Naive thymus-derived CD4-positive, alpha-beta T cell (primary cell): ENCODE results near the gene S100A9. TPM values are rescaled to one million over a fixed set of nuclear protein-coding genes. Genes with fewer than 3 reads are reported as not detected.

Experiments used
- ATAC-seq: fragments of 150-1000 bp; cut with Tn5 transposase; 2 replicates; pipeline ENCODE4 v1.10.0; 2021; ENCODE audit warnings: mild to moderate bottlenecking, moderate library complexity
- CTCF ChIA-PET: fragments of 350-600 bp; sonication (Branson Sonifier 250); formaldehyde crosslinking; loops from one replicate; lab custom pipeline; 2021; ENCODE audit warnings: antibody characterized with exemption; lab: Charles Lee
- POLR2A ChIA-PET: fragments of 350-600 bp; sonication (Branson Sonifier 250); formaldehyde crosslinking; loops from one replicate; lab custom pipeline; 2021; ENCODE audit warnings: antibody characterized with exemption, inconsistent platforms; lab: Charles Lee
- DNase-seq, 9 donors: peaks; one replicate each; pipeline versions ENCODE4 v3.0.0 to v3.0.0-alpha.2; 2020 to 2022; ENCODE audit warnings: mixed read lengths in 1 of 9
- H3K27ac ChIP-seq: one replicate; pipeline ENCODE4 v1.7.0; 2013; ENCODE audit warnings: mild to moderate bottlenecking, low read depth, low read length, moderate library complexity
- H3K27me3 ChIP-seq, 2 donors: one replicate each; pipeline ENCODE4 v1.7.0; 2013; ENCODE audit warnings: low read length in 2 of 2, mild to moderate bottlenecking in 2 of 2, moderate library complexity in 2 of 2; ENCODE audit not compliant: control insufficient read depth in 2 of 2, insufficient read depth in 2 of 2
- H3K36me3 ChIP-seq, 3 experiments: 1 replicate in 2 of 3; 2 replicates in 1 of 3; pipeline ENCODE4 v1.7.0; 2013; ENCODE audit warnings: low read length in 3 of 3, mild to moderate bottlenecking in 3 of 3, moderate library complexity in 1 of 3; ENCODE audit not compliant: insufficient read depth in 3 of 3, control insufficient read depth in 2 of 3
- H3K4me1 ChIP-seq, 2 donors: one replicate each; pipeline ENCODE4 v1.7.0; 2013; ENCODE audit warnings: low read length in 2 of 2, mild to moderate bottlenecking in 2 of 2, moderate library complexity in 1 of 2; ENCODE audit not compliant: control insufficient read depth in 2 of 2, insufficient read depth in 2 of 2
- H3K4me3 ChIP-seq: 2 replicates; pipeline ENCODE4 v1.7.0; 2013; ENCODE audit warnings: mild to moderate bottlenecking, low read length
- H3K9me3 ChIP-seq, 3 experiments: 1 replicate in 2 of 3; 2 replicates in 1 of 3; pipeline ENCODE4 v1.7.0; 2013; ENCODE audit warnings: low read length in 3 of 3; ENCODE audit not compliant: control insufficient read depth in 2 of 3
- H3K27ac Mint-ChIP-seq, 9 donors: one replicate each; pipeline ENCODE4 v1.8.0; 2020 to 2022; ENCODE audit warnings: mixed read lengths in 9 of 9, mild to moderate bottlenecking in 8 of 9, moderate library complexity in 5 of 9, inconsistent platforms in 2 of 9
- H3K27me3 Mint-ChIP-seq, 5 donors: one replicate each; pipeline ENCODE4 v1.8.0; 2021 to 2022; ENCODE audit warnings: mixed read lengths in 5 of 5, mild to moderate bottlenecking in 1 of 5
- H3K36me3 Mint-ChIP-seq, 5 donors: one replicate each; pipeline ENCODE4 v1.8.0; 2020 to 2022; ENCODE audit warnings: mixed read lengths in 5 of 5, mild to moderate bottlenecking in 3 of 5, inconsistent platforms in 1 of 5
- H3K4me1 Mint-ChIP-seq, 7 donors: one replicate each; pipeline ENCODE4 v1.8.0; 2020 to 2022; ENCODE audit warnings: mixed read lengths in 7 of 7, mild to moderate bottlenecking in 3 of 7, inconsistent platforms in 1 of 7
- H3K4me3 Mint-ChIP-seq, 10 donors: one replicate each; pipeline ENCODE4 v1.8.0; 2020 to 2022; ENCODE audit warnings: mild to moderate bottlenecking in 10 of 10, mixed read lengths in 10 of 10, moderate library complexity in 6 of 10, inconsistent platforms in 2 of 10
- H3K9me3 Mint-ChIP-seq, 11 donors: one replicate each; pipeline ENCODE4 v1.8.0; 2020 to 2022; ENCODE audit warnings: mixed read lengths in 11 of 11, mild to moderate bottlenecking in 4 of 11, inconsistent platforms in 1 of 11, moderate library complexity in 1 of 11
- intact Hi-C, 2 donors: fragments of 100-400 bp; cut with micrococcal nuclease; formaldehyde crosslinking; loops; one replicate each; pipeline ENCODE4 v1.15.1; 2023
- polyA plus RNA-seq, 2 donors: library from polyadenylated mRNA; unstranded; fragments of 300-500 nt; fragmentation: Illumina TruSeq; gene quantifications; one replicate each; pipeline ENCODE4 v1.2.3, GENCODE V29; 2021
- total RNA-seq, 6 experiments: library from RNA in 5 of 6; stranded (reverse) in 5 of 6; gene quantifications; 1 replicate in 5 of 6; 2 replicates in 1 of 6; pipeline ENCODE4 v1.2.3 and lab custom pipeline; 2021 to 2026

The S100A9 gene
- total and polyA plus RNA-seq, 7 experiments from 2014 or later: 8.3 to 2,269 (median 16.1) TPM; not detected in 1

- intact Hi-C loops: no loop called here
- ChIA-PET POLR2A (no interaction called here), CTCF (interaction anchor here (0.7 kb wide), 1 partner anchor 10 kb away, joined by 4 read pairs; no protein-coding TSS in a partner anchor)
- no peaks in the 10 kb centered on the region for H3K9me3 Mint-ChIP-seq
- Histone ChIP-seq H3K27ac (no peak overlapping the region), H3K9me3 (no peaks in the 10 kb centered on the region), H3K4me1 (no peaks in the 10 kb centered on the region), H3K27me3 (no peaks in the 10 kb centered on the region), H3K4me3 (no peak overlapping the region), H3K36me3 (no peaks in the 10 kb centered on the region)
- peaks cover 0 to 6% (median 0%) of the 10 kb centered on the region in 5 donors for H3K36me3 Mint-ChIP-seq
- H3K4me3 Mint-ChIP-seq: no peak overlapping the region
- H3K4me1 Mint-ChIP-seq: peaks cover 0 to 9% (median 0%) of the 10 kb centered on the region in 7 donors
- DNase-seq (no peak), ATAC-seq (no peak)
- H3K27ac Mint-ChIP-seq: peak overlapping the region in 1 of 9 donors; percentile 89
- H3K27me3 Mint-ChIP-seq: peaks cover 0 to 12% (median 0%) of the 10 kb centered on the region in 5 donors
Measured at GRCh38 chr1:153363641-153364040, 6.0 kb downstream of the S100A9 start.

GRCh38 chr1:153364156-153364555 lies 6.5 kb downstream of the S100A9 start:
- no peak overlapping the region for H3K4me3 Mint-ChIP-seq
- H3K4me1 Mint-ChIP-seq: peaks cover 0 to 11% (median 0%) of the 10 kb centered on the region in 7 donors
- DNase-seq: no peak
- intact Hi-C loops: no loop called here
- H3K27me3 Mint-ChIP-seq: peaks cover 0 to 12% (median 0%) of the 10 kb centered on the region in 5 donors
- H3K27ac ChIP-seq: no peak overlapping the region
- CTCF ChIA-PET: interaction anchor here (0.7 kb wide), 1 partner anchor 11 kb away, joined by 4 read pairs; no protein-coding TSS in a partner anchor
- no peaks in the 10 kb centered on the region for H3K4me1 ChIP-seq
- no peak for ATAC-seq
- no peaks in the 10 kb centered on the region for H3K9me3 Mint-ChIP-seq
- H3K9me3 ChIP-seq: no peaks in the 10 kb centered on the region
- peaks cover 0 to 6% (median 0%) of the 10 kb centered on the region in 5 donors for H3K36me3 Mint-ChIP-seq
- no peaks in the 10 kb centered on the region for H3K36me3 ChIP-seq
- no peak overlapping the region for H3K27ac Mint-ChIP-seq
- no peaks in the 10 kb centered on the region for H3K27me3 ChIP-seq
- no peak overlapping the region for H3K4me3 ChIP-seq
- POLR2A ChIA-PET: no interaction called here

- Mint-ChIP-seq H3K27me3 (peaks cover 0 to 12% (median 2%) of the 10 kb centered on the region in 5 donors), H3K4me1 (peaks cover 0 to 11% (median 0%) of the 10 kb centered on the region in 7 donors), H3K9me3 (no peaks in the 10 kb centered on the region), H3K27ac (peak overlapping the region in 1 of 9 donors; percentile 32), H3K36me3 (peaks cover 0 to 6% (median 0%) of the 10 kb centered on the region in 5 donors), H3K4me3 (no peak overlapping the region)
- POLR2A ChIA-PET: no interaction called here
- no peaks in the 10 kb centered on the region for H3K4me1 ChIP-seq
- H3K4me3 ChIP-seq: no peak overlapping the region
- no peaks in the 10 kb centered on the region for H3K36me3 ChIP-seq
- CTCF ChIA-PET: no interaction called here
- DNase-seq (no peak), ATAC-seq (peak; percentile 37)
- H3K27ac ChIP-seq: no peak overlapping the region
- H3K9me3 ChIP-seq: no peaks in the 10 kb centered on the region
- H3K27me3 ChIP-seq: no peaks in the 10 kb centered on the region
- intact Hi-C loops: no loop called here
Measured at GRCh38 chr1:153364766-153365666, 7.4 kb downstream of the S100A9 start.

GRCh38 chr1:153365696-153366095 lies 8.0 kb downstream of the S100A9 start:
- intact Hi-C loops: no loop called here
- Histone ChIP-seq H3K4me1 (no peaks in the 10 kb centered on the region), H3K27ac (no peak overlapping the region), H3K36me3 (no peaks in the 10 kb centered on the region), H3K9me3 (no peaks in the 10 kb centered on the region), H3K4me3 (no peak overlapping the region), H3K27me3 (no peaks in the 10 kb centered on the region)
- Mint-ChIP-seq H3K27me3 (peaks cover 0 to 12% (median 5%) of the 10 kb centered on the region in 5 donors), H3K27ac (no peak overlapping the region), H3K4me1 (peaks cover 0 to 11% (median 0%) of the 10 kb centered on the region in 7 donors), H3K9me3 (peaks cover 0 to 2% (median 0%) of the 10 kb centered on the region in 11 donors), H3K4me3 (no peak overlapping the region), H3K36me3 (peaks cover 0 to 6% (median 0%) of the 10 kb centered on the region in 5 donors)
- ATAC-seq (no peak), DNase-seq (no peak)
- ChIA-PET POLR2A (no interaction called here), CTCF (no interaction called here)

GRCh38 chr1:153366261-153366660 lies 8.6 kb downstream of the S100A9 start:
- intact Hi-C loops: no loop called here
- H3K9me3 Mint-ChIP-seq: peaks cover 0 to 2% (median 0%) of the 10 kb centered on the region in 11 donors
- Histone ChIP-seq H3K4me3 (no peak overlapping the region), H3K27ac (no peak overlapping the region), H3K9me3 (no peaks in the 10 kb centered on the region), H3K4me1 (no peaks in the 10 kb centered on the region), H3K36me3 (no peaks in the 10 kb centered on the region), H3K27me3 (no peaks in the 10 kb centered on the region)
- CTCF ChIA-PET: no interaction called here
- peaks cover 0 to 2% (median 0%) of the 10 kb centered on the region in 5 donors for H3K36me3 Mint-ChIP-seq
- no peak overlapping the region for H3K4me3 Mint-ChIP-seq
- H3K4me1 Mint-ChIP-seq: peaks cover 0 to 11% (median 0%) of the 10 kb centered on the region in 7 donors
- peaks cover 0 to 12% (median 5%) of the 10 kb centered on the region in 5 donors for H3K27me3 Mint-ChIP-seq
- POLR2A ChIA-PET: no interaction called here
- no peak overlapping the region for H3K27ac Mint-ChIP-seq
- DNase-seq (no peak), ATAC-seq (no peak)

GRCh38 chr1:153367090-153367489 lies 9.4 kb downstream of the S100A9 start:
- DNase-seq (no peak), ATAC-seq (no peak)
- H3K4me3 ChIP-seq: no peak overlapping the region
- H3K9me3 ChIP-seq: no peaks in the 10 kb centered on the region
- ChIA-PET CTCF (no interaction called here), POLR2A (no interaction called here)
- H3K36me3 ChIP-seq: no peaks in the 10 kb centered on the region
- peaks cover 0 to 6% (median 0%) of the 10 kb centered on the region in 11 donors for H3K9me3 Mint-ChIP-seq
- H3K27ac Mint-ChIP-seq: no peak overlapping the region
- H3K4me1 Mint-ChIP-seq: peaks cover 0 to 11% (median 0%) of the 10 kb centered on the region in 7 donors
- H3K4me1 ChIP-seq: no peaks in the 10 kb centered on the region
- intact Hi-C loops: no loop called here
- peaks cover 0 to 12% (median 5%) of the 10 kb centered on the region in 5 donors for H3K27me3 Mint-ChIP-seq
- no peaks in the 10 kb centered on the region for H3K36me3 Mint-ChIP-seq
- H3K4me3 Mint-ChIP-seq: no peak overlapping the region
- H3K27ac ChIP-seq: no peak overlapping the region
- no peaks in the 10 kb centered on the region for H3K27me3 ChIP-seq
